Pancreas (tissue), 10 donors: ENCODE data around the gene LIN9. TPM values are rescaled to one million over a fixed set of nuclear protein-coding genes. Genes with fewer than 3 reads are reported as not detected.
"Not testable (repeated sequence)": the region's sequence is repeated elsewhere in the genome, so short reads cannot be mapped to it uniquely, and the experiment has no call there.

Experiments used
- ATAC-seq, 4 donors: fragments of 200-7000 bp; cut with Tn5 transposase; one replicate each; pipeline versions ENCODE4 v1.8.0 to v1.9.1; 2020; ENCODE audit warnings: mild to moderate bottlenecking in 4 of 4, moderate library complexity in 4 of 4
- DNase-seq, 6 donors: peaks; one replicate each; pipeline ENCODE4 v3.0.0-alpha.2; 2020
- FAIRE-seq: peaks from 2 replicates; lab custom pipeline; 2012; peaks lifted over from hg19 to GRCh38; lab: Jason Lieb, UNC
- H3K27ac ChIP-seq, 4 donors: fragments of 200-600 bp; sonication (generic); 1 replicate in 3 of 4; 2 replicates in 1 of 4; pipeline versions ENCODE4 v1.5.0 to v1.8.0; 2020
- H3K27me3 ChIP-seq, 4 donors: fragments of 200-600 bp; one replicate each; pipeline ENCODE4 v1.8.0; 2021
- H3K36me3 ChIP-seq, 3 donors: fragments of 200-600 bp; sonication (generic) in 1 of 3; one replicate each; pipeline versions ENCODE4 v1.5.0 to v1.8.0; 2020 to 2021
- H3K4me1 ChIP-seq, 3 donors: fragments of 200-600 bp; one replicate each; pipeline ENCODE4 v1.8.0; 2021
- H3K4me3 ChIP-seq, 4 donors: fragments of 200-600 bp; sonication (generic) in 2 of 4; one replicate each; pipeline versions ENCODE4 v1.5.0 to v1.8.0; 2020 to 2021
- H3K9me3 ChIP-seq, 4 donors: fragments of 200-600 bp; one replicate each; pipeline ENCODE4 v1.8.0; 2021
- CTCF ChIP-seq, 4 donors: fragments of 200-600 bp; sonication (generic) in 3 of 4; IDR thresholded peaks; one replicate each; pipeline versions ENCODE4 v1.5.0 to v1.8.0; 2021; ENCODE audit warnings: antibody characterized with exemption in 4 of 4
- WGBS, 2 donors: extraction: QIAGEN DNeasy Blood & Tissue Kit; methylation state at CpG; one replicate each; pipeline ENCODE4 v1.1.7; 2013; 5-methylcytosine and 5-hydroxymethylcytosine counted together
- intact Hi-C, 3 donors: fragments of 100-400 bp; cut with DNase I; formaldehyde crosslinking; loops; one replicate each; pipeline versions ENCODE4 v1.11.1 to v1.14.2; 2022
- polyA plus RNA-seq, 2 donors: library from polyadenylated mRNA; stranded (reverse); fragments of 200-250 nt; gene quantifications; one replicate each; pipeline ENCODE4 v1.2.3, GENCODE V29; 2013
- total RNA-seq, 6 donors: library from RNA; stranded (reverse); fragmentation: NEBNext Ultra II Directional in 4 of 6; extraction: Animal tissue kit (Norgen Biotek cat#: 25700) in 4 of 6; gene quantifications; one replicate each; pipeline versions ENCODE4 v1.2.1 to v1.2.4, GENCODE V29; 2021 to 2023
- donor health status: healthy with polysubstance abuse.
- donor health status: DM: no; HTN: no; CAD: no; lungs with moderate emphysema.
- donor health status: DM: no; HTN: no; CAD: no.
- donor health status: control.
- donor health status: control.
- donor health status: Bipolar disorder and iron deficiency.
- donor health status: DM: yes; HTN: yes; CAD: no.
- donor health status: DM: no; HTN: no; CAD: no.
- donor health status: DM: no; HTN: no; CAD: no.
- donor health status: DM: yes; HTN: yes; CAD: no.

The LIN9 gene
- total and polyA plus RNA-seq, 8 donors, result 0.57 to 2.2 (median 1.2) TPM

- FAIRE-seq, result no peak
- intact Hi-C loops, result no loop called here
- Histone ChIP-seq H3K27ac (no peak overlapping the region), H3K9me3 (no peaks in the 10 kb centered on the region), H3K27me3 (no peaks in the 10 kb centered on the region), H3K36me3 (no peaks in the 10 kb centered on the region), H3K4me3 (no peak overlapping the region), H3K4me1 (no peaks in the 10 kb centered on the region)
- 92 to 93% methylated on average over 5 of the region's 5 CpGs for WGBS, 2 donors
- no peak for ATAC-seq
- no peak for DNase-seq
- no peak for TF ChIP-seq CTCF (IDR thresholded peaks at IDR 0.05)
Observed at GRCh38 chr1:226279498-226279897, 29.5 kb downstream of the LIN9 start.

GRCh38 chr1:226277897-226278296, 31.1 kb downstream of the LIN9 start:
- no peak for TF ChIP-seq CTCF (IDR thresholded peaks at IDR 0.05)
- Histone ChIP-seq H3K36me3 (no peaks in the 10 kb centered on the region), H3K9me3 (no peaks in the 10 kb centered on the region), H3K4me3 (no peak overlapping the region), H3K4me1 (no peaks in the 10 kb centered on the region), H3K27me3 (no peaks in the 10 kb centered on the region), H3K27ac (no peak overlapping the region)
- intact Hi-C loops, result no loop called here
- ATAC-seq, result no peak
- no peak for FAIRE-seq
- no peak for DNase-seq
- 91 to 92% methylated on average over 8 of the region's 8 CpGs for WGBS, 2 donors

DNA sequence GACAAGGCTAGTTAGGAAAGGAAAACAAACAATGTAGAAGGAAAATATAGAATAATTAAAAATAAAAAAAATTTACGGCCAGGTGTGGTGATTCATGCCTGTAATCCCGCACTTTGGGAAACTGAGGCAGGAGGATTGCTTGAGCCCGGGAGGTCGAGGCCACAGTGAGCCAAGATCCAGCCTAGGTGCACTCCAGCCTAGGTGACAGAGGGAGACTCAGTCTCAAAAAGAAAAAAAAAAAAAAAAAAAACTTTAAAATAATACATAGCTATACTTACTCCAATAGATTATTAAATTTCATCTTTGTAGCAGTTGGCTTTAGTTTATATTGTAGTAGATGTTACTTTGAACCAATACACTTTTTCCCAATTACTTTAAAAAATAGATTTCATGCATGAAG, 32.0 kb downstream of the LIN9 start:
- intact Hi-C loops, result no loop called here
- no peak for TF ChIP-seq CTCF (IDR thresholded peaks at IDR 0.05)
- no peaks in the 10 kb centered on the region for H3K27me3 ChIP-seq
- DNase-seq (no peak), FAIRE-seq (no peak), ATAC-seq (no peak)
- H3K27ac ChIP-seq, result no peak overlapping the region
- H3K4me1 ChIP-seq, result no peaks in the 10 kb centered on the region
- H3K36me3 ChIP-seq, result no peaks in the 10 kb centered on the region
- H3K4me3 ChIP-seq, result no peak overlapping the region
- WGBS, 2 donors, result 94 to 97% methylated on average over 4 of the region's 4 CpGs
- no peaks in the 10 kb centered on the region for H3K9me3 ChIP-seq

DNA sequence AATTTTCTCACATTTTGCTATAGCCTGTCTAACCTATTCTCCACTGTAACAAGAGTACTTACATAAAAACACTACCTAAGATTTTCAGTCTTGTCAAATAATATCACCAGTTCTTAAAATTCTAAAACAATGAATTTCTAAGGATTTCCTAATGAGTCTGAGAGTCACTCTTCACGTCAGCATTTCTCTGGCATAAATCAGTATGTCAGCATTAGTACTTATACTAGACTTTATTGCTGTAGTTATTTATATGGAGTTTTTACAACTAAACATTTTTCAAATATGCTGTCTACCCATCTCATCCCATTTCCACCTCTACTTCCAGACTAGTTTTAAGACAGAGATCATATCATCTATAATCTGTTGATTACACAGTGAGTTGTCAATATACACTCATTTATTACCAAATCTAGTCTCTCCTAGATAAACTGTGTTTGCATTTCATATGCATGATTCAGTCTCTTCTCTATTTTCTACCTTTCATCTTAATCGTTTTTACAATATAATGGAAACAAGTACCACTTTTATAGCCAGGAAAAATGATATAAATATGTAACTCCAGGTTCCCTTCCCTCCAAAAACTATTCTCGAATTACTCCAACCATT, 32.8 kb downstream of the LIN9 start:
- no peaks in the 10 kb centered on the region for H3K27me3 ChIP-seq
- H3K4me1 ChIP-seq, result no peaks in the 10 kb centered on the region
- no peaks in the 10 kb centered on the region for H3K36me3 ChIP-seq
- FAIRE-seq, result no peak
- TF ChIP-seq CTCF (IDR thresholded peaks at IDR 0.05), result no peak
- H3K27ac ChIP-seq, result no peak overlapping the region
- DNase-seq, result no peak
- WGBS, 2 donors, result 75 to 79% methylated on average over 3 of the region's 3 CpGs
- no peak for ATAC-seq
- no peak overlapping the region for H3K4me3 ChIP-seq
- H3K9me3 ChIP-seq, result no peaks in the 10 kb centered on the region
- intact Hi-C loops, result no loop called here

DNA sequence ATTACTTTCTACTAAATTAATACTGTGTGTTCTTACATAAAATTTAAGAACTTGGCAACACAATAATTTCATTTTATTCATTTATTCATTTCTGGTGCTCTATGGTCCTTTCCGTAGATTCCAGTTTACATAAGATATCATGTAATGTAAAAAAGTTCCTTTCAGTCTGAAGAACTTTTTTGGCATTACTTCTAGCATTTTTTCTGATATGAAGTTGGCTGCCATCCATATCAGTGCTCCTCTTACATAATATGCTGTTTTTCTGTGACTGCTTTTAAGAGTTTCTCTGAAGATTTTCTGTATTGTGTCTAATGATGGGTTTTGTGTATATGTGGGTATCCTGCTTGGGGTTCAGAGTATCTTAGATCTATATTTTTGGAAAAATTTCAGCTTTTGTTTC, 34.8 kb downstream of the LIN9 start:
- ATAC-seq, result peak; percentile 53 to 78 (median 66)
- FAIRE-seq, result peak; percentile 26
- DNase-seq, result peak in 1 of 6 donors; percentile 13
- H3K36me3 ChIP-seq, result no peaks in the 10 kb centered on the region
- intact Hi-C loops, result no loop called here
- H3K27me3 ChIP-seq, result no peaks in the 10 kb centered on the region
- no peak overlapping the region for H3K27ac ChIP-seq
- H3K9me3 ChIP-seq, result no peaks in the 10 kb centered on the region
- TF ChIP-seq CTCF (IDR thresholded peaks at IDR 0.05), result no peak
- peaks cover 0 to 5% (median 2%) of the 10 kb centered on the region in 3 donors for H3K4me1 ChIP-seq
- WGBS, 2 donors, result 12 to 21% methylated on average over 1 of the region's 1 CpG
- H3K4me3 ChIP-seq, result no peak overlapping the region

- peaks cover 0 to 17% (median 9%) of the 10 kb centered on the region in 3 donors for H3K4me1 ChIP-seq
- DNase-seq, H3K27ac ChIP-seq, H3K36me3 ChIP-seq, H3K27me3 ChIP-seq, FAIRE-seq, H3K9me3 ChIP-seq, intact Hi-C loops, H3K4me3 ChIP-seq: not testable (repeated sequence)
- ATAC-seq, result peak in 2 of 4 donors; percentile 36 to 44
- WGBS, 2 donors, result 65 to 74% methylated on average over 8 of the region's 8 CpGs
Observed at GRCh38 chr1:226272233-226272902, 36.6 kb downstream of the LIN9 start.
